ENCODE results near the gene TBC1D10A. TPM values are rescaled to one million over a fixed set of nuclear protein-coding genes. Genes with fewer than 3 reads are reported as not detected.

Gene TBC1D10A
- polyA plus RNA-seq, 1 of the 3 experiments (the other 2 are of a cell fraction): 15.3 TPM

- Histone ChIP-seq H3K36me3 (replicated peaks in 1 of 2; ENCODE audit: control insufficient read depth in 1 of 2, insufficient read depth in 2 of 2, low read length in 1 of 2) (peaks cover 0 to 1% of the 10 kb centered on the region in 2 experiments), H3K27ac (ENCODE audit: low read depth in 2 of 2, low read length in 1 of 2) (no peak overlapping the region), H3K9me2 (no peaks in the 10 kb centered on the region), H3K9ac (no peak overlapping the region), H2AFZ (ENCODE audit: low read depth) (no peak overlapping the region), H3K9me3 (no peaks in the 10 kb centered on the region), H4K20me1 (ENCODE audit: insufficient read depth) (no peaks in the 10 kb centered on the region), H3F3A (replicated peaks; ENCODE audit: insufficient read depth) (peaks cover 14% of the 10 kb centered on the region), H3K4me1 (ENCODE audit: control insufficient read depth in 1 of 2, insufficient read depth in 2 of 2, low read depth in 1 of 2, low read length in 1 of 2) (peaks cover 34 to 43% of the 10 kb centered on the region in 2 experiments), H3K4me2 (no peak overlapping the region), H3K4me3 (ENCODE audit: low read depth in 2 of 2, low read length in 1 of 2) (no peak overlapping the region), H3K27me3 (ENCODE audit: insufficient read depth) (no peaks in the 10 kb centered on the region), H3K79me2 (ENCODE audit: insufficient read depth) (peaks cover 15% of the 10 kb centered on the region; the same call in 1 of the 2 replicates)
- ChIA-PET POLR2A (interaction anchor here (0.7 kb wide), 1 partner anchor 94 kb away, joined by 3 read pairs; no protein-coding TSS in a partner anchor), CTCF (interaction anchor here (0.6 to 0.9 kb wide), 2 partner anchors 140 to 1917 kb away, joined by 3 to 4 read pairs; no protein-coding TSS in a partner anchor)
- WGBS (ENCODE audit: low lambda C conversion rate): 92% methylated on average over 3 of the region's 6 CpGs
- TF ChIP-seq MEF2A (IDR thresholded peaks at IDR 0.05; ENCODE audit: borderline replicate concordance, low read depth): no peak
- TF ChIP-seq ZBTB33 (IDR thresholded peaks at IDR 0.05; ENCODE audit: borderline replicate concordance, low read depth): no peak
- no peak for TF ChIP-seq RCOR1 (IDR thresholded peaks at IDR 0.05; ENCODE audit: low read length)
- TF ChIP-seq NRF1 (IDR thresholded peaks at IDR 0.05; ENCODE audit: low read depth, low read length): no peak
- no peak for TF ChIP-seq PBX3 (IDR thresholded peaks at IDR 0.05)
- no peak for TF ChIP-seq TCF12 (IDR thresholded peaks at IDR 0.05)
- no peak for TF ChIP-seq TAF1 (IDR thresholded peaks at IDR 0.05; ENCODE audit: borderline replicate concordance, low read depth, low read length)
- no peak for TF ChIP-seq RFX5 (IDR thresholded peaks at IDR 0.05; ENCODE audit: low read length)
- no peak for TF ChIP-seq EP300 (IDR thresholded peaks at IDR 0.05; ENCODE audit: borderline replicate concordance in 1 of 2, low read depth in 1 of 2, low read length in 1 of 2)
- no peak for TF ChIP-seq JUND (IDR thresholded peaks at IDR 0.05)
- DNase-seq: no peak
These were observed 78.3 kb downstream of the TBC1D10A start for GRCh38 chr22:30248484-30248883.

GRCh38 chr22:30247974-30248373, 78.8 kb downstream of the TBC1D10A start:
- POLR2A ChIA-PET: no interaction called here
- CTCF ChIA-PET: interaction anchor here (0.9 kb wide), 1 partner anchor 140 kb away, joined by 4 read pairs; no protein-coding TSS in a partner anchor
- Histone ChIP-seq H3K9me3 (no peaks in the 10 kb centered on the region), H3K79me2 (ENCODE audit: insufficient read depth) (peaks cover 15% of the 10 kb centered on the region; the same call in 1 of the 2 replicates), H2AFZ (ENCODE audit: low read depth) (no peak overlapping the region), H4K20me1 (ENCODE audit: insufficient read depth) (no peaks in the 10 kb centered on the region), H3K36me3 (replicated peaks in 1 of 2; ENCODE audit: control insufficient read depth in 1 of 2, insufficient read depth in 2 of 2, low read length in 1 of 2) (peaks cover 0 to 4% of the 10 kb centered on the region in 2 experiments), H3K4me3 (ENCODE audit: low read depth in 2 of 2, low read length in 1 of 2) (no peak overlapping the region), H3K4me2 (no peak overlapping the region), H3F3A (replicated peaks; ENCODE audit: insufficient read depth) (peaks cover 14% of the 10 kb centered on the region), H3K27me3 (ENCODE audit: insufficient read depth) (no peaks in the 10 kb centered on the region), H3K9ac (no peak overlapping the region), H3K27ac (ENCODE audit: low read depth in 2 of 2, low read length in 1 of 2) (no peak overlapping the region), H3K9me2 (no peaks in the 10 kb centered on the region), H3K4me1 (ENCODE audit: control insufficient read depth in 1 of 2, insufficient read depth in 2 of 2, low read depth in 1 of 2, low read length in 1 of 2) (peaks cover 30 to 38% of the 10 kb centered on the region in 2 experiments)
- no peak for DNase-seq
- WGBS (ENCODE audit: low lambda C conversion rate): 88% methylated on average over 9 of the region's 12 CpGs
- TF ChIP-seq JUND (IDR thresholded peaks at IDR 0.05) (no peak), POLR2AphosphoS5 (IDR thresholded peaks at IDR 0.05; ENCODE audit: low read depth, low read length) (no peak), ELF1 (IDR thresholded peaks at IDR 0.05) (no peak), NFIC (IDR thresholded peaks at IDR 0.05; ENCODE audit: borderline replicate concordance) (no peak), RCOR1 (IDR thresholded peaks at IDR 0.05; ENCODE audit: low read length) (no peak), SIN3A (IDR thresholded peaks at IDR 0.05; ENCODE audit: borderline replicate concordance, low read depth, low read length) (no peak), CHD2 (IDR thresholded peaks at IDR 0.05; ENCODE audit: low read length, partially characterized antibody) (no peak), ZBTB33 (IDR thresholded peaks at IDR 0.05; ENCODE audit: borderline replicate concordance, low read depth) (no peak), REST (IDR thresholded peaks at IDR 0.05; ENCODE audit: low read depth, low read length) (no peak), YY1 (IDR thresholded peaks at IDR 0.05; ENCODE audit: low read depth) (no peak), TAF1 (IDR thresholded peaks at IDR 0.05; ENCODE audit: borderline replicate concordance, low read depth, low read length) (no peak)
